GM23338 (cell line): Measurements from ENCODE around the gene PDGFRB. TPM values are rescaled to one million over a fixed set of nuclear protein-coding genes. Genes with fewer than 3 reads are reported as not detected.

Experiments
- ATAC-seq: fragments of 200-7000 bp; cut with Tn5 transposase; 3 replicates; pipeline ENCODE4 v1.9.1; 2020
- DNase-seq: peaks from one replicate; pipeline ENCODE4 v3.0.0-alpha.2; 2015; ENCODE audit warnings: low spot score
- H2AFZ ChIP-seq: fragments of 200-600 bp; sonication (generic); 2 replicates; pipeline ENCODE4 v1.8.0; 2016; ENCODE audit warnings: antibody characterized with exemption, mild to moderate bottlenecking, moderate library complexity
- H3F3A ChIP-seq: fragments of 200-600 bp; sonication (generic); replicated peaks from 2 replicates; pipeline ENCODE4 v1.8.0; 2017; ENCODE audit warnings: antibody characterized with exemption, mixed run types, low read depth
- H3K27ac ChIP-seq: fragments of 200-600 bp; sonication (generic); 2 replicates; pipeline ENCODE4 v1.6.1; 2016; ENCODE audit warnings: low read depth
- H3K27me3 ChIP-seq: fragments of 200-600 bp; sonication (generic); 2 replicates; pipeline ENCODE4 v1.8.0; 2016; ENCODE audit warnings: mild to moderate bottlenecking, mixed run types, moderate library complexity; ENCODE audit not compliant: insufficient read depth
- H3K36me3 ChIP-seq: fragments of 200-600 bp; sonication (generic); 2 replicates; pipeline ENCODE4 v1.8.0; 2016; ENCODE audit warnings: mild to moderate bottlenecking; ENCODE audit not compliant: insufficient read depth
- H3K4me1 ChIP-seq: fragments of 200-600 bp; sonication (generic); 2 replicates; pipeline ENCODE4 v1.8.0; 2016; ENCODE audit warnings: mild to moderate bottlenecking, moderate library complexity; ENCODE audit not compliant: insufficient read depth
- H3K4me2 ChIP-seq: fragments of 200-600 bp; sonication (generic); 2 replicates; pipeline ENCODE4 v1.7.1; 2017; ENCODE audit warnings: mixed run types
- H3K4me3 ChIP-seq: fragments of 200-600 bp; sonication (generic); 2 replicates; pipeline ENCODE4 v1.6.1; 2016; ENCODE audit warnings: mixed run types
- H3K79me2 ChIP-seq: fragments of 200-600 bp; sonication (generic); replicated peaks from 2 replicates; pipeline ENCODE4 v1.8.0; 2017; ENCODE audit warnings: mild to moderate bottlenecking; ENCODE audit not compliant: insufficient read depth
- H3K9me2 ChIP-seq: fragments of 200-600 bp; sonication (generic); 2 replicates; pipeline ENCODE4 v1.8.0; 2017; ENCODE audit not compliant: insufficient read depth
- H4K20me1 ChIP-seq: fragments of 200-600 bp; sonication (generic); replicated peaks from 2 replicates; pipeline ENCODE4 v1.8.0; 2017; ENCODE audit warnings: mild to moderate bottlenecking; ENCODE audit not compliant: insufficient read depth
- H3K27ac Mint-ChIP-seq: 2 replicates; pipeline ENCODE4 v1.8.0; 2020; ENCODE audit warnings: inconsistent platforms, mild to moderate bottlenecking, moderate library complexity, mixed read lengths
- H3K27me3 Mint-ChIP-seq: 3 replicates; pipeline ENCODE4 v1.8.0; 2022; ENCODE audit warnings: low read depth, mild to moderate bottlenecking, moderate library complexity, mixed read lengths, inconsistent platforms; ENCODE audit not compliant: insufficient read depth, poor library complexity
- H3K36me3 Mint-ChIP-seq: 3 replicates; pipeline ENCODE4 v1.8.0; 2021; ENCODE audit warnings: low read depth, mild to moderate bottlenecking, inconsistent platforms, moderate library complexity, mixed read lengths
- H3K4me1 Mint-ChIP-seq: 3 replicates; pipeline ENCODE4 v1.8.0; 2020; ENCODE audit warnings: mild to moderate bottlenecking, inconsistent platforms, mixed read lengths
- H3K4me3 Mint-ChIP-seq: 3 replicates; pipeline ENCODE4 v1.8.0; 2021; ENCODE audit warnings: moderate library complexity, mild to moderate bottlenecking, inconsistent platforms, mixed read lengths
- H3K9me3 Mint-ChIP-seq: 3 replicates; pipeline ENCODE4 v1.8.0; 2020; ENCODE audit warnings: moderate library complexity, mild to moderate bottlenecking, inconsistent platforms, mixed read lengths
- CREB1 ChIP-seq: fragments of 250-450 bp; sonication (Bioruptor Pico); IDR thresholded peaks from 2 replicates; pipeline ENCODE4 v1.5.0; 2020; ENCODE audit warnings: low read depth, mild to moderate bottlenecking, moderate library complexity
- CTCF ChIP-seq, 2 experiments: fragments of 200-600 bp in 1 of 2; sonication (generic) in 1 of 2; conservative IDR thresholded peaks; 2 replicates each; pipeline versions ENCODE4 v1.5.1 to v1.6.1; 2016 to 2017; ENCODE audit warnings: antibody characterized with exemption in 2 of 2, low read depth in 2 of 2, mild to moderate bottlenecking in 2 of 2, moderate library complexity in 1 of 2
- ETS1 ChIP-seq: IDR thresholded peaks from 2 replicates; pipeline ENCODE4 v1.6.1; 2016; ENCODE audit warnings: antibody characterized with exemption
- EZH2 ChIP-seq: fragments of 200-600 bp; sonication (generic); IDR thresholded peaks from one replicate; pipeline ENCODE4 v1.8.0; 2017; ENCODE audit warnings: antibody characterized with exemption, mild to moderate bottlenecking, low read depth; ENCODE audit not compliant: unreplicated experiment
- EZH2phosphoT487 ChIP-seq: fragments of 200-600 bp; sonication (generic); IDR thresholded peaks from one replicate; pipeline ENCODE4 v1.8.1; 2018; ENCODE audit warnings: antibody characterized with exemption; ENCODE audit not compliant: unreplicated experiment
- JUNB ChIP-seq: IDR thresholded peaks from one replicate; pipeline ENCODE4 v1.6.1; 2016; ENCODE audit warnings: antibody characterized with exemption; ENCODE audit not compliant: unreplicated experiment
- NANOG ChIP-seq: IDR thresholded peaks from 2 replicates; pipeline ENCODE4 v1.6.1; 2016; ENCODE audit warnings: antibody characterized with exemption, borderline replicate concordance
- POLR2AphosphoS5 ChIP-seq: IDR thresholded peaks from 2 replicates; pipeline ENCODE4 v1.6.1; 2016; ENCODE audit warnings: antibody characterized with exemption, low read depth
- ZNF114 ChIP-seq: fragments of 250-450 bp; sonication (Bioruptor Pico); IDR thresholded peaks from 2 replicates; pipeline ENCODE4 v1.5.0; 2020; ENCODE audit warnings: mild to moderate bottlenecking, moderate library complexity
- ZNF331 ChIP-seq: fragments of 250-450 bp; sonication (Bioruptor Pico); IDR thresholded peaks from 2 replicates; pipeline ENCODE4 v1.5.0; 2020; ENCODE audit warnings: low read depth, mild to moderate bottlenecking, moderate library complexity
- ZNF462 ChIP-seq: fragments of 250-450 bp; sonication (Bioruptor Pico); IDR thresholded peaks from 2 replicates; pipeline ENCODE4 v1.5.0; 2020; ENCODE audit warnings: mild to moderate bottlenecking, moderate library complexity
- polyA plus RNA-seq: library from polyadenylated mRNA; unstranded; fragments of >200 nt; fragmentation: Nextera tagmentation; extraction: Ambion mirVana; gene quantifications from 2 replicates; pipeline ENCODE4 v1.2.1, GENCODE V29; 2016
- total RNA-seq: library from RNA; depleted of rRNA; stranded (reverse); fragments of >200 nt; shearing (Covaris generic); gene quantifications from 2 replicates; pipeline ENCODE4 v1.2.3, GENCODE V29; 2014

The PDGFRB gene
- total and polyA plus RNA-seq, 2 experiments from 2014 or later: 4.5 to 11.3 TPM

- no peaks in the 10 kb centered on the region for H4K20me1 ChIP-seq
- H3K4me2 ChIP-seq: no peak overlapping the region
- H3K27ac ChIP-seq: no peak overlapping the region
- H3K4me3 ChIP-seq: no peak overlapping the region
- DNase-seq: no peak
- Mint-ChIP-seq H3K4me1 (peaks cover 34% of the 10 kb centered on the region), H3K36me3 (no peaks in the 10 kb centered on the region), H3K4me3 (no peak overlapping the region), H3K27me3 (peaks cover 14% of the 10 kb centered on the region), H3K9me3 (no peaks in the 10 kb centered on the region), H3K27ac (no peak overlapping the region)
- TF ChIP-seq ETS1: no peak
- no peak for TF ChIP-seq POLR2AphosphoS5
- no peak for TF ChIP-seq ZNF331 (CRISPR knock-in tag)
- TF ChIP-seq EZH2: no peak
- H3K9me2 ChIP-seq: no peaks in the 10 kb centered on the region
- H3K79me2 ChIP-seq: no peaks in the 10 kb centered on the region
- H3K27me3 ChIP-seq: no peaks in the 10 kb centered on the region
- ATAC-seq: no peak
- 0 out of 2 replicates have a peak, but pooled peaks cover 4% of the 10 kb centered on the region for H3F3A ChIP-seq
- H3K4me1 ChIP-seq: peaks cover 25% of the 10 kb centered on the region
- H2AFZ ChIP-seq: 0 out of 2 replicates have a peak overlapping the region, but pooled peaks have one; percentile 98
- H3K36me3 ChIP-seq: no peaks in the 10 kb centered on the region
Measured at GRCh38 chr5:150156540-150156939, 895 bp upstream of the PDGFRB start.

- Histone ChIP-seq H3K36me3 (no peaks in the 10 kb centered on the region), H3K27me3 (no peaks in the 10 kb centered on the region), H3K9me2 (no peaks in the 10 kb centered on the region), H3F3A (no peaks in the 10 kb centered on the region), H2AFZ (peak overlapping the region; percentile 98), H3K4me3 (peak overlapping the region; percentile 51), H3K4me1 (peaks cover 25% of the 10 kb centered on the region), H3K27ac (no peak overlapping the region), H4K20me1 (no peaks in the 10 kb centered on the region), H3K79me2 (no peaks in the 10 kb centered on the region), H3K4me2 (peak overlapping the region; percentile 78)
- H3K9me3 Mint-ChIP-seq: no peaks in the 10 kb centered on the region
- no peak for DNase-seq
- ATAC-seq: no peak
- no peak overlapping the region for H3K27ac Mint-ChIP-seq
- H3K36me3 Mint-ChIP-seq: no peaks in the 10 kb centered on the region
- peak overlapping the region; percentile 68 for H3K4me3 Mint-ChIP-seq
- H3K27me3 Mint-ChIP-seq: peaks cover 14% of the 10 kb centered on the region
- H3K4me1 Mint-ChIP-seq: peaks cover 31% of the 10 kb centered on the region
- TF ChIP-seq ZNF462 (CRISPR knock-in tag) (no peak), ZNF114 (no peak), EZH2 (no peak), POLR2AphosphoS5 (no peak), ZNF331 (CRISPR knock-in tag) (no peak), NANOG (no peak), JUNB (no peak), EZH2phosphoT487 (no peak), CREB1 (CRISPR knock-in tag) (no peak), CTCF (conservative IDR thresholded peaks at IDR 0.05; ENCODE audit: low read depth in 2 of 2) (no peak)
Measured at GRCh38 chr5:150156027-150156368, 353 bp upstream of the PDGFRB start.
